ENCODE measurements around the gene MAN1C1.

The MAN1C1 gene

GRCh38 chr1:25807480-25808390, 191.1 kb downstream of the MAN1C1 start:
- DNase-seq = no peak

- DNase-seq = no peak
These were observed 192.1 kb downstream of the MAN1C1 start for GRCh38 chr1:25808481-25809244.

- DNase-seq = no peak
These were observed 192.8 kb downstream of the MAN1C1 start for GRCh38 chr1:25809283-25809926.

- DNase-seq = no peak
These were observed 193.3 kb downstream of the MAN1C1 start for GRCh38 chr1:25809929-25810328.

- DNase-seq = peak; percentile 82
These were observed 194.0 kb downstream of the MAN1C1 start for GRCh38 chr1:25810341-25811299.

GRCh38 chr1:25811384-25812082, 194.9 kb downstream of the MAN1C1 start:
- no peak for DNase-seq

- no peak for DNase-seq
These were observed 196.6 kb downstream of the MAN1C1 start for GRCh38 chr1:25813071-25813733.

GRCh38 chr1:25813734-25814471, 197.3 kb downstream of the MAN1C1 start:
- DNase-seq = no peak

GRCh38 chr1:25814549-25815087, 198.0 kb downstream of the MAN1C1 start:
- DNase-seq = no peak

- no peak for DNase-seq
These were observed 198.9 kb downstream of the MAN1C1 start for GRCh38 chr1:25815208-25816111.

DNA sequence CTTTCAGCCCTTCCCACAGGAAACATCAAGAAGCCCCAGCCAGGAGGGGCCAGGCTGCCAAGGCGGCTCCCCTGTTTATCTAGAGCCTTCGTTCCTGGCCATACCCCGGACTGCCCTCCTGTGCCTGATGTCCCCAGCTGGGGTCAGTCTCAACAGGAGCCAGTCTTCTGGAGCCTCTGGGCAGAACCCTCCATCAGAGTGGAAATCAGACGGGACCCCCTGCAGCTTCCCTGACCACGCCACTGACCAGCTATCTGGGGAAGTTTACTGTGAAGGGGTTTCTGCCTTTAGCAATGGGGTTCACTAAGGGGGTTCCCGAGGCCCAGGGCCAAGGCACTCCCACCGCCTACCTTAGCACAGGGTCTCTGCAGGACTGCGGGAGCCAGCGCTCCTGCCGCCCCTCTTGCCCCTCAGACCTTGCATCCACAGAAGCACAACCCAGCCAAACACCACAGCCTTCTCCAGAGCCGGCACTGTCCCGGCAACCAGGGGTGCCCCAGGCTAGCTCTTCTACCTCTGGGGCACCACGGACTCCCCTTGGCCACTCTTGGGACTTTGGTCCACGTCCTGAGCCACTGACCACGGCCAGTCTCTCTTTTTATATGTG, 199.6 kb downstream of the MAN1C1 start:
- DNase-seq = no peak

DNA sequence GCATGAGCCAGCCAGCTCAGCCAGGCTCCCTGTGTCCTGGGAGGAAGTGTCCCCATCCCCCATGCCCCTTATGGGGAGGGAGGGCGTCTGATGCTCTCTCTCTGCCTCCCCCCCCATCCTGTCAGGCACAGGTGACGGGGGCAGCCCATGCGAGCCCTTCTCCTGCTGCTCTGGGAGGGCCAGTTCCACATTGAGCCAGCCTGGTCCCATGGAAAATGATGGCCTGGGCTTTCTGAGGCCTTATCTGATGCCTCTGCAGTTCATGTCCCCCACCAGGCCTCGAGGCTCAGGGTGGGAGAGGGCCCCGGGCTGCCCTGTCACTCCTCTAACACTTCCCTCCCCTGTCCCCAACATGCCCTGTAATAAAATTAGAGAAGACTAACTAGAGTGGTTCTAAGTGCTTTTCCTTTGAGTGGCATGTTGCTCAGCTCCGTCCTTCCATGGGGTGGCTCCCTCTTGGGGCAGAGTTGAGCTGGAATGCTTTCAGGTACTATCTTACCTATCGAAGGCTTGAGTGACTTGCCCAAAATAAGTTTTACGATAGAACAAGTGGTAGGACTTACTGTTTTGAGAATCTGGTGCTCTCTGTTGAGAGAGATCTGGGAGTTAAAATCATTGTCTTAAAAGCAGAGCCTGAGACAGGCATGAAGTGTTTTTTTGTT, 201.4 kb downstream of the MAN1C1 start:
- no peak for DNase-seq

DNA sequence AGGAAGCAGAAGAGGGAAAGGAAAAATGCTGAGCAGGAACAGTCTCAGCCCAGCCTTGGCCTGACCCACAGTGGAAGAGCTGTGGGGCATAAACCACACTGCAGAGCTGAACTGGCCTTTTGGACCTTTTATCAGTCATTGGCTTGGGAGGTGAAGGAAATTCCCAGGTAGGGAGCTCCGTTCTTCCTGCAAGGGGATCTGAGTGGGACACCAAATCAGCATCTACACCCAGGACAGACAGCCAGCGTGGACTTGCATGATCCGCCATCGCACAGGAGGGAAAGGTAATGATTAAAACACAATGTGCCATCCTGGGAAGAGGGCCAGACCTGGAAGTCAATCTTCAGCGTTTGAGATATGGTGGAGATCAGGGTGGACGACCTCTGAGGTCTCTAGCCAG, 202.0 kb downstream of the MAN1C1 start:
- no peak for DNase-seq

- peak; percentile 93 for DNase-seq
These were observed 203.1 kb downstream of the MAN1C1 start, which contains the start of gene MTFR1L for GRCh38 chr1:25819491-25820246. Gene MTFR1L, plus strand, starts transcription at chr1:25819954. Its CDS starts 3,151 bp downstream, at chr1:25823105.

- peak; percentile 78 for DNase-seq
These were observed 203.9 kb downstream of the MAN1C1 start for GRCh38 chr1:25820247-25821111.

DNA sequence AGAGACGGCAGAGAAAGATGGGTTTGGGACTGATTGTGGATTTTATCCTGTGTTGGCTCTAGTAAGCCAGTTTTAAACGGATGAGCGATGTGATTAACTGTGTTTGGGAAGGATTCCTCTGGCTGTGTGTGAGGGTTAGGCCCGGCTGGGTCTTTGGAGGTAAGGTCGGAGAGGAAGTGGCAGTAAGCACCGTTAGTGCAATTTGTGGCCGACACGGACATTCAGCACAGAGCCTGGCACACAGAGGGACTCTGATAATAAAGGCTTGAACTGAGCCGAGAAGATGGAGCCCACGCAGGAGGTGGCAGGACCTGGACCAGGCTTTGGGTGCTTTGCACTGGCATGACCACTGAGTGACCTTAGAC, 204.5 kb downstream of the MAN1C1 start:
- no peak for DNase-seq
